ENCODE measurements around the gene PTGIR. TPM values are rescaled to one million over a fixed set of nuclear protein-coding genes. Genes with fewer than 3 reads are reported as not detected.

PTGIR gene
- total and polyA plus RNA-seq, 2 of the 4 experiments (the other 2 are of a cell fraction) = 0.54 to 5.3 TPM

GRCh38 chr19:46661020-46661731 lies 36.3 kb upstream of the PTGIR start, which contains the start of gene DACT3 (continued):
- no peak for TF ChIP-seq CTCF (conservative IDR thresholded peaks at IDR 0.05; ENCODE audit: low read depth, low read length)
- TF ChIP-seq CHD1 (IDR thresholded peaks at IDR 0.05; ENCODE audit: low read depth, low read length) = no peak
